NT2/D1 (cell line): ENCODE results near the gene SIN3A.

Experiments used
- SUZ12 ChIP-seq: IDR thresholded peaks from 2 replicates; pipeline ENCODE4 v1.6.1; 2011; ENCODE audit not compliant: insufficient read length, insufficient read depth; ENCODE audit errors: extremely low read depth
- YY1 ChIP-seq: IDR thresholded peaks from 2 replicates; pipeline ENCODE4 v1.6.1; 2011; ENCODE audit not compliant: insufficient read length, insufficient read depth
- ZNF274 ChIP-seq: IDR thresholded peaks from 2 replicates; pipeline ENCODE4 v1.6.1; 2011; ENCODE audit warnings: mild to moderate bottlenecking, low read depth, low read length

- TF ChIP-seq YY1, result no peak
- TF ChIP-seq ZNF274, result no peak
- TF ChIP-seq SUZ12, result no peak
Observed at GRCh38 chr15:75352186-75353080, 99.1 kb downstream of the SIN3A start.
